ENCODE results near the gene FBLN1. TPM values are rescaled to one million over a fixed set of nuclear protein-coding genes. Genes with fewer than 3 reads are reported as not detected.

The FBLN1 gene
- total RNA-seq, 1 donor from 2014 or later = not detected

DNA sequence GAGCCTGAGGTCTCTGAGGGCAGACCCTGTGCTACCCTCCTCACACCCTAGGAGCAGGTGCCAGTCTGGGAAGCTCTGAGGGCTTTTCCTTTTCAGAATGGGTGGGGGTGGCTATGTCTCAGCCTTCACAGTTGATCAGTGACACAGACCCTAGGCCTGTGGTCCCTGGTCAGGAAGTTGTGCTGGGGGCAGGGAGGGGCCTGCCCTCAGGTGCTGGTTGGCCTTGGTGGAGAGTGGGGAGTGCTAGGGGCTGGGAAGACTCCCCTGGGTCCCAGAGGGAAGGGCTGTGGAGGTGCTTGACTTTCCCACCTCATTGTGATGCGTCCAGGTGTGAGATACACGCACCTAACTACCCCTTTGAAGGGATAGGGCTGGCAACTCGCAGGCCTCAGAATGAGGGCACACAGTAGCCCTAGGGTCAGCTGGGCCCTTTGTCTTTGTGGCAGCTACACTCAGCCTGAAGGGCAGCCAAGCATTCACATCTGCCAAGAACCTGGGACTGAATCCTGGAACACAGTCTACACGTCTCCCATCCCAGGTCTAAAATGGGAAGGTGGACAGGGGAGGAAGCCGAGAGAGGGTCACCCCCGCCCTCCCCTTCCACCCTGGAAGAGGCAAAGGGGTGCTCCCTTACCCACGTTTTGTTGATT is 137.7 kb downstream of the FBLN1 start:
- no peaks in the 10 kb centered on the region for H3K9me3 Mint-ChIP-seq
- ChIA-PET POLR2A (interaction anchor here (0.5 kb wide), 1 partner anchor 301 kb away, joined by 3 read pairs; no protein-coding TSS in a partner anchor), CTCF (no interaction called here)
- DNase-seq = no peak
- peaks cover 42% of the 10 kb centered on the region for H3K27me3 Mint-ChIP-seq
- H3K4me1 Mint-ChIP-seq = no peaks in the 10 kb centered on the region
- no peak overlapping the region for H3K4me3 Mint-ChIP-seq
- H3K36me3 Mint-ChIP-seq (ENCODE audit: low read depth) = no peaks in the 10 kb centered on the region
- H3K27ac Mint-ChIP-seq = no peak overlapping the region
- ATAC-seq (ENCODE audit: low read depth) = no peak
- intact Hi-C loops (cut with micrococcal nuclease) = no loop called here
- TF ChIP-seq, protein P1, sequence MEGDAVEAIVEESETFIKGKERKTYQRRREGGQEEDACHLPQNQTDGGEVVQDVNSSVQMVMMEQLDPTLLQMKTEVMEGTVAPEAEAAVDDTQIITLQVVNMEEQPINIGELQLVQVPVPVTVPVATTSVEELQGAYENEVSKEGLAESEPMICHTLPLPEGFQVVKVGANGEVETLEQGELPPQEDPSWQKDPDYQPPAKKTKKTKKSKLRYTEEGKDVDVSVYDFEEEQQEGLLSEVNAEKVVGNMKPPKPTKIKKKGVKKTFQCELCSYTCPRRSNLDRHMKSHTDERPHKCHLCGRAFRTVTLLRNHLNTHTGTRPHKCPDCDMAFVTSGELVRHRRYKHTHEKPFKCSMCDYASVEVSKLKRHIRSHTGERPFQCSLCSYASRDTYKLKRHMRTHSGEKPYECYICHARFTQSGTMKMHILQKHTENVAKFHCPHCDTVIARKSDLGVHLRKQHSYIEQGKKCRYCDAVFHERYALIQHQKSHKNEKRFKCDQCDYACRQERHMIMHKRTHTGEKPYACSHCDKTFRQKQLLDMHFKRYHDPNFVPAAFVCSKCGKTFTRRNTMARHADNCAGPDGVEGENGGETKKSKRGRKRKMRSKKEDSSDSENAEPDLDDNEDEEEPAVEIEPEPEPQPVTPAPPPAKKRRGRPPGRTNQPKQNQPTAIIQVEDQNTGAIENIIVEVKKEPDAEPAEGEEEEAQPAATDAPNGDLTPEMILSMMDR (IDR thresholded peaks at IDR 0.05) = no peak

DNA sequence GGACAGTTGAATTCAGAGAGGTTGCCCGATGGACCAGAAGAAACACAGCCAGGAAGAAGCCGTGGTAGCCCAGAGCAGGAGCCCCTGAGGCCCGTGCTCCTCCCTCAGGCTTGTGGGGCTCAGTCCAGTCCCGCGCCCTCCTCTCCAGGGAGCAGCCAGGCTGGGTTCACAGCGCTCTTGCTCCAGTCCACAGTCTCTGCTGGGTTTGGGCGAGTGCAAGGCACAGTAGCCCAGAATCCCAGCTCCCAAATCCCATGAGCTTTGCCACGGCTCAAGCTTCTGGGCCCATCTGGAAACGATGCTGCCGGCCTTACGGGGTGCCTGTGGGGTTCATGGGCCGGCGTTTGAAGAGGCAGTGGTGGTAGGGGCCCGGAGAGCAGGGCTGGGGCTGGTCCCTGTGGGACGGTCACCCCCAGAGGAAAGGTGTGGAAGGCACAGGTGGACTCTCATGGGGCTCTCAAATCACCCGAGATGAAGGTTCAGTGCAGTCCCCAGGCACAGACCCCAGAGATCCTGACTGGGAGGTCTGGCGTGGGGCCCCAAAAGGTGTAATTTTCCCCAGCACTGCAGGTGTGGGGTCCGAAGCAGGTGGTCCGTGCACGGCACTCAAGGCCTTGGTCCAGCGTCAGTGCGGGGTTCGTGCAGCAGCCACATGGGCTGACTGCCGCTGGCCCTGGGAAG is 138.4 kb downstream of the FBLN1 start:
- no peak for ATAC-seq (ENCODE audit: low read depth)
- ChIA-PET CTCF (no interaction called here), POLR2A (no interaction called here)
- no peaks in the 10 kb centered on the region for H3K9me3 Mint-ChIP-seq
- DNase-seq = no peak
- intact Hi-C loops (cut with micrococcal nuclease) = no loop called here
- H3K27ac Mint-ChIP-seq = no peak overlapping the region
- H3K4me3 Mint-ChIP-seq = no peak overlapping the region
- TF ChIP-seq, protein P1 (IDR thresholded peaks at IDR 0.05) = no peak
- H3K27me3 Mint-ChIP-seq = peaks cover 41% of the 10 kb centered on the region
- H3K4me1 Mint-ChIP-seq = peaks cover 2% of the 10 kb centered on the region
- H3K36me3 Mint-ChIP-seq (ENCODE audit: low read depth) = no peaks in the 10 kb centered on the region

DNA sequence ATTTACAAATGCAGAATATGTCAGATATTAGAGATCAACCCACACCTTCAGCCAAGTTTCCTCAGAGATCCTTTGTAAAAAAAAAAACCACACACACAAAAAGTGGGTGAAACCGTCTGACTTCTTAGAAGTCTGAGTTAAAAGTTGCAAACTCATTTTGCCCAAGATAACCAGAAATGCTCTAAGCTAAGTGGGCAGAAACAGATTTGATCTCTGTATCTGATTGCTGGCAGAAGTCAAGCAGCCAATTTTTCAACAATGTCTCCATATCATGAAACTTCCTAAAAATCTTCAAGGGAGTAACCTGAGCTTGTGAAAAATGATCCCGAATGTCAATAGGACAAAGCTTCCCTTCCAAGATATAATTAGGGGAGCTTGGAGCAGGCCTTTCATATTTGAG is 140.3 kb downstream of the FBLN1 start:
- H3K4me3 Mint-ChIP-seq = no peak overlapping the region
- TF ChIP-seq, protein P1 (IDR thresholded peaks at IDR 0.05) = no peak
- peaks cover 2% of the 10 kb centered on the region for H3K4me1 Mint-ChIP-seq
- H3K36me3 Mint-ChIP-seq (ENCODE audit: low read depth) = no peaks in the 10 kb centered on the region
- ATAC-seq (ENCODE audit: low read depth) = no peak
- H3K9me3 Mint-ChIP-seq = no peaks in the 10 kb centered on the region
- intact Hi-C loops (cut with micrococcal nuclease) = no loop called here
- no peak for DNase-seq
- ChIA-PET CTCF (no interaction called here), POLR2A (no interaction called here)
- H3K27me3 Mint-ChIP-seq = peaks cover 51% of the 10 kb centered on the region
- no peak overlapping the region for H3K27ac Mint-ChIP-seq

DNA sequence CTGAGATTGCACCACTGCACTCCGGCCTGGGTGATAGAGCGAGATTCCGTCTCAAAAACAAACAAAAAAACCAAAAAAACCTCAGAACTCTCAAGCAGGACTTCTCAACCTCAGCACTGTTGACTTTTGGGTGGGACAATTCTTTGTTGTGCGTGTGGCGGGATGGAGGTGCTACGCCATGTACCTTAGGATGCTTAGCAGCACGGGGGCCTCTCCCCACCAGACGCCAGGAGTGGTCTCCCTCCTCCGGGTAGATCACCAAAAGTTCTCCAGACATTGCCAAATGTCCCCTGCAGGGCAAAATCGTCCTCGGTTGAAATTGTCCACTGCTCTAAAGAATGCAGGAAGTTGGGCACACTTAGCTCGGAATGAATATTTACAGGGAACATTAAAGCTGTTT is 142.0 kb downstream of the FBLN1 start:
- Mint-ChIP-seq H3K4me3 (no peak overlapping the region), H3K27me3 (peaks cover 49% of the 10 kb centered on the region)
- POLR2A ChIA-PET = no interaction called here

DNA sequence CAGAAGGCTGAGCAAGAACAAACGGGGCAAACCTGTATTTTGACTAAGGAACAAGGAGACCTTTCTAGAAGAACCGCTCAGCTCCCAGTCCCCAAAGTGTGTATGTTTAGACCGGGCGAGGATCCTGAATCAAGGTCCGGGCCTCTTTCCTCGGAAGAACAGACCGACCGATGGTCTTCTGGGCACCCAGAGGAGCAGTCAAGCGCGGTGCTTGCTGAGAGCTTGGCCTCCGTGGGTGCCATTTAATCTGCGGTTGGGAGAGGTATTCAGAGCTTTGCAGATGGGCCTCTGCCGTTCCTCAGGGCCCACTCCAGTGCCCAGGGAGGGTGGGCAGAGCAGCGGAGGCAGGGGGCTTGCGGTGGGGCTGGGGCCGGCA is 142.5 kb downstream of the FBLN1 start:
- intact Hi-C loops (cut with micrococcal nuclease) = loop anchor here (1.0 to 5.0 kb wide), 3 partner anchors 186 to 472 kb away; no protein-coding TSS in a partner anchor

More for the DNA sequence above, 142.0 kb downstream of the FBLN1 start:
- CTCF ChIA-PET = interaction anchor here (1.1 to 1.3 kb wide), 3 partner anchors 67 to 472 kb away, joined by 3 to 5 read pairs (median 4); no protein-coding TSS in a partner anchor
- Mint-ChIP-seq H3K36me3 (ENCODE audit: low read depth) (no peaks in the 10 kb centered on the region), H3K4me1 (peaks cover 2% of the 10 kb centered on the region), H3K9me3 (no peaks in the 10 kb centered on the region), H3K27ac (no peak overlapping the region)
- TF ChIP-seq, protein P1 (IDR thresholded peaks at IDR 0.05) = no peak
- DNase-seq = no peak
- no peak for ATAC-seq (ENCODE audit: low read depth)
- intact Hi-C loops (cut with micrococcal nuclease) = loop anchor here (1.0 to 5.0 kb wide), 3 partner anchors 187 to 473 kb away; no protein-coding TSS in a partner anchor

More for the DNA sequence above, 142.5 kb downstream of the FBLN1 start:
- CTCF ChIA-PET = interaction anchor here (1.1 to 1.3 kb wide), 3 partner anchors 67 to 472 kb away, joined by 3 to 5 read pairs (median 4); no protein-coding TSS in a partner anchor
- Mint-ChIP-seq H3K27ac (no peak overlapping the region), H3K27me3 (peaks cover 47% of the 10 kb centered on the region), H3K4me1 (peaks cover 2% of the 10 kb centered on the region), H3K36me3 (ENCODE audit: low read depth) (no peaks in the 10 kb centered on the region), H3K4me3 (no peak overlapping the region), H3K9me3 (no peaks in the 10 kb centered on the region)
- POLR2A ChIA-PET = no interaction called here
- DNase-seq (no peak), ATAC-seq (ENCODE audit: low read depth) (no peak)
- TF ChIP-seq, protein P1 (IDR thresholded peaks at IDR 0.05) = no peak

Measured in activated B cell treated with CpG ODN at 0.5 μM for 24 hours (primary cell).